CD4-positive, alpha-beta T cell treated with Interleukin-1 beta for 1 hour (primary cell): ENCODE data around the gene PALMD.

Source experiments
- DNase-seq, 2 donors: peaks; one replicate each; pipeline ENCODE4 v3.0.0-alpha.2; 2020 to 2022

The PALMD gene

GRCh38 chr1:99645699-99646531, at the start of gene PALMD:
Gene PALMD (plus strand): TSS chr1:99646113. CDS start chr1:99646318, 205 bp downstream.
- no peak for DNase-seq

- DNase-seq, result no peak
These were observed 47.0 kb upstream of the PALMD start for GRCh38 chr1:99598738-99599411.

- no peak for DNase-seq
These were observed 46.2 kb upstream of the PALMD start for GRCh38 chr1:99599678-99600175.

GRCh38 chr1:99600782-99601181, 45.1 kb upstream of the PALMD start:
- no peak for DNase-seq

GRCh38 chr1:99601208-99601607, 44.7 kb upstream of the PALMD start:
- no peak for DNase-seq

- DNase-seq, result no peak
These were observed 44.1 kb upstream of the PALMD start for GRCh38 chr1:99601709-99602403.

GRCh38 chr1:99602404-99602969, 43.4 kb upstream of the PALMD start:
- no peak for DNase-seq

GRCh38 chr1:99603699-99604560, 42.0 kb upstream of the PALMD start:
- DNase-seq, result no peak

- no peak for DNase-seq
These were observed 39.6 kb upstream of the PALMD start for GRCh38 chr1:99606306-99606705.

GRCh38 chr1:99607590-99607989, 38.3 kb upstream of the PALMD start:
- no peak for DNase-seq

GRCh38 chr1:99608058-99608457, 37.9 kb upstream of the PALMD start:
- no peak for DNase-seq

- no peak for DNase-seq
These were observed 32.2 kb upstream of the PALMD start for GRCh38 chr1:99613716-99614115.

GRCh38 chr1:99614728-99615127, 31.2 kb upstream of the PALMD start:
- no peak for DNase-seq

- DNase-seq, result no peak
These were observed 26.3 kb upstream of the PALMD start for GRCh38 chr1:99619583-99619982.

GRCh38 chr1:99621340-99621901, 24.5 kb upstream of the PALMD start:
- DNase-seq, result no peak

GRCh38 chr1:99622702-99623347, 23.1 kb upstream of the PALMD start:
- no peak for DNase-seq

- DNase-seq, result no peak
These were observed 22.4 kb upstream of the PALMD start for GRCh38 chr1:99623554-99623953.

- DNase-seq, result no peak
These were observed 18.3 kb upstream of the PALMD start for GRCh38 chr1:99627615-99628014.

GRCh38 chr1:99629164-99629563, 16.7 kb upstream of the PALMD start:
- no peak for DNase-seq

- no peak for DNase-seq
These were observed 10.8 kb upstream of the PALMD start for GRCh38 chr1:99634971-99635624.

GRCh38 chr1:99635664-99636063, 10.2 kb upstream of the PALMD start:
- no peak for DNase-seq
